ENCODE results near the gene ZCCHC2.

- TF ChIP-seq CTCF (IDR thresholded peaks at IDR 0.05), result no peak
- no peak for TF ChIP-seq EZH2phosphoT487 (IDR thresholded peaks at IDR 0.05)
These were observed 12.0 kb upstream of the ZCCHC2 start for GRCh38 chr18:62510789-62511188.
